ENCODE measurements around the gene INPP5K.

Gene INPP5K

DNA sequence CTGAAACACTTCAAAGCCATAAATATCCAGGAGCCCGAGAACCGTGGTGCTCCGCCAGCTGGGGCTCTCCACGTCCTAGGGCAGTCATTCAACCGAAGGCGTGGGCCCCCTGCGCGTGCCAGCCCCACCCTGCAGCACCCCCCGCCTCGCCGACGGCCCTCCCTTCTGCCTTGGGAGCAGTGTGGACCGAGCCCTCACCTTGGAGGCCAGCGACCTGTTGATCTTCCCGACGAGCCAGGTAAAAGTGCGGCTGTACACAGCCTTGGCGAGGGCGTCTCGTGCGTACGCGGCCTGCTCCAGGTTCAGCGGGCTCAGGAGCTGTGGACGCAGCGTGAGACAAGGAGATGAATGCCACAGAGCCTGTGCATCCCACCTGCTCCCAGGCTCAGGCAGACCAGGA lies 38.0 kb downstream of the INPP5K start:
- Histone ChIP-seq H3K9ac (ENCODE audit: low read length) (no peak overlapping the region), H3K27ac (ENCODE audit: low read depth, low read length) (no peak overlapping the region), H3K36me3 (ENCODE audit: insufficient read depth, low read length) (peaks cover 61% of the 10 kb centered on the region)

DNA sequence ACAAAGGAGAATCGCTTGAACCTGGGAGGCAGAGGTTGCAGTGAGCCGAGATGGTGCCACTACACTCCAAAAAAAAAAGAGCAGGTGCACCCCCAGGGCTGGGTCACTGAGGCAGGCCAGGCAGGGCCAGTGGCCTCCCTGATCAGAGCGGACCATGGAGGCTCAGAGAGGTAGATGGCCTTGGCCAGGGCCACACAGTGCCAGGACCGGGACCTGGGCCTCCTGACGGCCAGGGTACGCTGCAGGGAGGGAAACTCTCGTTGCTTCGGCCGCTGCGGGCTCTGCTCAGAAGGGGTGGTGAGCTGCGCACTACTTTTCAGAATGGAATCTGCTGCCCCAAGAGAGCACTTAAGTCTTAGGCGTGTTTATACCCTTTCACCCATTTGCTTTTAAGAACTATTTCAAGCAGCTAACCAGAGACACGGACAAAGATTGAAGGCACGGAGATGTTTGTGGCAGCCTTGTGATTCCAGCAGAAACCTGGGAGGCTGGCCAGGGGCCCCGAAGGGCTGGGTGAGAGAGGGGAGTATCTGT lies 41.0 kb downstream of the INPP5K start:
- H3K4me1 ChIP-seq (ENCODE audit: insufficient read depth, low read length) = no peaks in the 10 kb centered on the region
- no peaks in the 10 kb centered on the region for H3K9me3 ChIP-seq (ENCODE audit: low read length)
- no peak overlapping the region for H3K9ac ChIP-seq (ENCODE audit: low read length)
- no peaks in the 10 kb centered on the region for H3K27me3 ChIP-seq (ENCODE audit: control insufficient read depth in 1 of 2, insufficient read depth in 2 of 2, low read length in 2 of 2)
- H3K4me3 ChIP-seq (ENCODE audit: low read depth in 1 of 2, low read length in 2 of 2) = no peak overlapping the region
- H3K27ac ChIP-seq (ENCODE audit: low read depth, low read length) = no peak overlapping the region
- H3K36me3 ChIP-seq (ENCODE audit: insufficient read depth, low read length) = peaks cover 60% of the 10 kb centered on the region

More for the DNA sequence above, 38.0 kb downstream of the INPP5K start:
- Histone ChIP-seq H3K4me1 (ENCODE audit: insufficient read depth, low read length) (peaks cover 17% of the 10 kb centered on the region), H3K9me3 (ENCODE audit: low read length) (no peaks in the 10 kb centered on the region), H3K27me3 (ENCODE audit: control insufficient read depth in 1 of 2, insufficient read depth in 2 of 2, low read length in 2 of 2) (no peaks in the 10 kb centered on the region), H3K4me3 (ENCODE audit: low read depth in 1 of 2, low read length in 2 of 2) (no peak overlapping the region)

DNA sequence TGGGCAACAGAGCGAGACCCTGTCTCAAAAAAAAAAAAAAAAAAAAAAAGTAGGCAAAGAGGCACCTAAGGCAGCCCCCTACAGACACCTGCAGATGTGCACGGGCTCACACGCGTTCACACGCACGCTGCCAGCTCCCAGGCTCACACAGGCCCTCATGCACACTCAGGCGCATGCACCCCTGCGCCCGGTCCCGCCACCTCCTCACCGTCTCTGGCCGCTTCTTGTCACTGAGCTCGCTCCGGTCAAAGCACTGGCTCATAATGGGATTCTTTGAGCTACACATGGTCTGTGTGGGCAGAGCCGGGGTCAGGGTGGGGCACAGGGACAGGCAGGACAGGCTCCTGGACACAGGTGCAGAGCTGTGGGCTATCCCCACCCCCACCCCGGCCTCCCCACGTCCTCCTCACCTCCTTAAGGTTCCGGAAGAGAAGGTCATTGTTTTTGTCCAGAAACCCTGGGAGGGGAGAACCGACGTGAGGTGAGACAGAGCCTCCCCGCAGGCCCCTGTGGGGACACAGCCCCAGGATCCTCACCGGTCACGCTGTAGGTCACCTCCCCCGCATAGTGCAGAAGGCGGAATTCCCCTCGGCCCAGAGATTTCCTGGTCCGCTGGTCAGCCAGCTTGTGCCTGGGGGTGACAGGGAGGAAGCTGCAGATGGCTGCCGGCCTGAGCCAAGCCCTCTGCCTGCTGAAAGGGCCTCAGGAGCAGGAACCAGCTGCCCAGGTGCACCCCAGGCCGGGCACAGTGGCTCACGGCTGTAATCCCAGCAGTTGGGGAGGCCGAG lies 41.8 kb downstream of the INPP5K start:
- H3K4me3 ChIP-seq (ENCODE audit: low read depth in 1 of 2, low read length in 2 of 2) = no peak overlapping the region
- no peaks in the 10 kb centered on the region for H3K4me1 ChIP-seq (ENCODE audit: insufficient read depth, low read length)
- H3K36me3 ChIP-seq (ENCODE audit: insufficient read depth, low read length) = peaks cover 55% of the 10 kb centered on the region
- H3K27me3 ChIP-seq (ENCODE audit: control insufficient read depth in 1 of 2, insufficient read depth in 2 of 2, low read length in 2 of 2) = no peaks in the 10 kb centered on the region
- H3K27ac ChIP-seq (ENCODE audit: low read depth, low read length) = no peak overlapping the region
- H3K9me3 ChIP-seq (ENCODE audit: low read length) = no peaks in the 10 kb centered on the region
- no peak overlapping the region for H3K9ac ChIP-seq (ENCODE audit: low read length)

DNA sequence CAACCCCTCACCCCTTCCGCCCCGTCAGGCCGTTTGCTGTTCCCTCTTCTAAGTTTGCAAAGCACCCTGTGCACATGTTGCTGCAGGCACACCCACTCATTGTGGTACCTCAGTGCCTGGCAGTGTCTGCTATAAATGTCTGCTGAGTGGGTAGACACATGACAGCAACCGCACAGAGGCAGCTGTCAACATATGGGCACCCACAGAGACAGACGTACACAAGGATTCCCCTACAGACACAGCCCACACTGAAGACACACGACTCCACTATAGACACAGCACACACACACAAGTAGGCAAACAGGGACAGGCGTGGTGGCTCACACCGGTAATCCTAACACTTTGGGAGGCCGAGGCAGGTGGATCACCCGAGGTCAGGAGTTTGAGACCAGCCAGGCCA lies 42.6 kb downstream of the INPP5K start:
- H3K9me3 ChIP-seq (ENCODE audit: low read length) = no peaks in the 10 kb centered on the region
- H3K27ac ChIP-seq (ENCODE audit: low read depth, low read length) = no peak overlapping the region
- peaks cover 60% of the 10 kb centered on the region for H3K36me3 ChIP-seq (ENCODE audit: insufficient read depth, low read length)
- peaks cover 2% of the 10 kb centered on the region for H3K4me1 ChIP-seq (ENCODE audit: insufficient read depth, low read length)
- no peak overlapping the region for H3K4me3 ChIP-seq (ENCODE audit: low read depth in 1 of 2, low read length in 2 of 2)
- no peak overlapping the region for H3K9ac ChIP-seq (ENCODE audit: low read length)
- no peaks in the 10 kb centered on the region for H3K27me3 ChIP-seq (ENCODE audit: control insufficient read depth in 1 of 2, insufficient read depth in 2 of 2, low read length in 2 of 2)

DNA sequence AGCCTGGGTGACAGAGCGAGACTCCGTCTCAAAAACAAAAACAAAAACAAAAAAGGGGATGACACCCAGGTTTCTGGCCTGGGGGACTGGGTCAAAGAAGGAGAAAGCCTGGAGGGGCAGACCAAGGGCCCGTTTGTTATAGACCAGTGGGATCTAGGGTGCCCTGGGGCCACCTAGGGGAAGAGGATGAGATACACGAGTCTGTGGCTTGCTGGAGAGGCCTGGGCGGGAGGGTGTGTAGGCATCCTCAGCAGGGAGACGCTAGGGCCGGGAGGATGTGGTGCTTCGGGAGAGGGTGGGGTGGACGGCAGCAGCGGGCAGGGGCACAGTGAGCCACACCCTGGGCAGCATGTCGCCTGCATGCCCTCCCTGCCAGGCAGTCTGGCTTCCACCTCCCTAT lies 43.2 kb downstream of the INPP5K start:
- Histone ChIP-seq H3K9me3 (ENCODE audit: low read length) (no peaks in the 10 kb centered on the region), H3K9ac (ENCODE audit: low read length) (no peak overlapping the region), H3K27ac (ENCODE audit: low read depth, low read length) (no peak overlapping the region), H3K4me3 (ENCODE audit: low read depth in 1 of 2, low read length in 2 of 2) (no peak overlapping the region), H3K27me3 (ENCODE audit: control insufficient read depth in 1 of 2, insufficient read depth in 2 of 2, low read length in 2 of 2) (no peaks in the 10 kb centered on the region), H3K36me3 (ENCODE audit: insufficient read depth, low read length) (peaks cover 60% of the 10 kb centered on the region), H3K4me1 (ENCODE audit: insufficient read depth, low read length) (peaks cover 5% of the 10 kb centered on the region)

DNA sequence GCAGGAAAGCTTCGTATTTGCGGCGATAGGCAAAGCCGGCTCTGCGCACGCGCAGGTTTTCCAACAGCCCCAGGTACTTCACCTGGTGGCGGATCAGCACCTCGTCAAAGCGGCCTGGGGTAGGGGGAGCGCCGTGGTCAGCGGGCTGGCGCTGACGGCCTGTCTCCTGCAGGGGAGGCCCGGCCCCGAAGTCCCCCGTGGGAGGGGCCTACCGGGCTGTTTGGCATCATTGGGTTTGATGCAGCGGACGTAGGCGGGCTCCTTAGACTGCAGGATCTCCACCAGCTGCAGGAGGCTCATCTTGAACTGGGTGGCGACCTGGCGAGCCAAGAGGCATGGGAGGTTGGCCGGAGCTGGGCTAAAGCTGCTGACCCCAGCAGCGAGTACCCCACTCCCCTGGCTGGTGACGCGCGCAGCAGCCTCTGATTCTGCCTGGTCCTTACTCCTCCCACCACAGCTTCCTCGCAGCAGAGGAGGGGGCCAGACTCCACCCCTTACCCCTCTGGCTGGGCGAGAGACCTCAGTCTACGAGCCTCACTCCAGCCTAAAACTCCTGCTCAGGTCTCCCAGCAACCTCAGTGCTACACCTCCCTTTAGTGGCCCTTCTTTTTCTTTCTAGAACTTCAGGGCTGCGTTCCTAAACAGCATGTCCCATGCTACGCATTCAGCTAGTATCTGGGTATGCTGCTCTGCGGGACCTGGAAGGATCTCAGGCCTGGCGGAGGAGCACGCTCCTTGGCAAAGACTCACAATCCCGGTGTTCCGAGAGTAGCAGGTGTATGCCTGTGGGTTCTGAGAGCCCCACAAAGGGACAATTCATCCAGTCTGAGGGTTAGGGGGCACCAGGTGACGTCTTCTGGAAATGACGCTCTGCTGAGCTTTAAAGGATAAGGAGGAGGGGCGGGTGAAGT lies 44.2 kb downstream of the INPP5K start:
- peaks cover 56% of the 10 kb centered on the region for H3K36me3 ChIP-seq (ENCODE audit: insufficient read depth, low read length)
- peaks cover 5% of the 10 kb centered on the region for H3K4me1 ChIP-seq (ENCODE audit: insufficient read depth, low read length)
- H3K9ac ChIP-seq (ENCODE audit: low read length) = no peak overlapping the region
- H3K9me3 ChIP-seq (ENCODE audit: low read length) = no peaks in the 10 kb centered on the region
- H3K27me3 ChIP-seq (ENCODE audit: control insufficient read depth in 1 of 2, insufficient read depth in 2 of 2, low read length in 2 of 2) = no peaks in the 10 kb centered on the region
- no peak overlapping the region for H3K4me3 ChIP-seq (ENCODE audit: low read depth in 1 of 2, low read length in 2 of 2)
- no peak overlapping the region for H3K27ac ChIP-seq (ENCODE audit: low read depth, low read length)

DNA sequence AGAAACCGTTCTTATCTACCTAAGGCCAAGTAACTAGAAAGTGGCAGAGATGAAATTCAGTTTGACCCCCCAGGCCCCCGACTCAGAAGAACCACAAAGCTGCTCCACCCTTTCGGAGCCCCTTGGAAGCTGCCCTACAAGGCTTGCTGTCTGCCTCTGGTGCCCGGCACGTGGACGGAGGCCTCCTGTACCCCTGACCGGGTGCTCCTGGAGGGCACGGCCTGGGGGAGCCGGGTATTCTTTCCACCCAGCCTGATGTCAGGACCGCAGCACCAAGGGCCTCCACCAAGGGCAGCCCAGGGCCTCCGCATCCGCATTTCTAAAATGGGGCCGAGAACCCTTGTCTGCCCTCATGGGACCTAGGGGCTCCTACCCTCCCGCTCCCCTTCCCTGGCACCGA lies 44.9 kb downstream of the INPP5K start:
- H3K9me3 ChIP-seq (ENCODE audit: low read length) = no peaks in the 10 kb centered on the region
- H3K36me3 ChIP-seq (ENCODE audit: insufficient read depth, low read length) = peaks cover 57% of the 10 kb centered on the region
- no peaks in the 10 kb centered on the region for H3K27me3 ChIP-seq (ENCODE audit: control insufficient read depth in 1 of 2, insufficient read depth in 2 of 2, low read length in 2 of 2)
- H3K4me1 ChIP-seq (ENCODE audit: insufficient read depth, low read length) = peaks cover 5% of the 10 kb centered on the region
- no peak overlapping the region for H3K27ac ChIP-seq (ENCODE audit: low read depth, low read length)
- H3K4me3 ChIP-seq (ENCODE audit: low read depth in 1 of 2, low read length in 2 of 2) = no peak overlapping the region
- H3K9ac ChIP-seq (ENCODE audit: low read length) = no peak overlapping the region

DNA sequence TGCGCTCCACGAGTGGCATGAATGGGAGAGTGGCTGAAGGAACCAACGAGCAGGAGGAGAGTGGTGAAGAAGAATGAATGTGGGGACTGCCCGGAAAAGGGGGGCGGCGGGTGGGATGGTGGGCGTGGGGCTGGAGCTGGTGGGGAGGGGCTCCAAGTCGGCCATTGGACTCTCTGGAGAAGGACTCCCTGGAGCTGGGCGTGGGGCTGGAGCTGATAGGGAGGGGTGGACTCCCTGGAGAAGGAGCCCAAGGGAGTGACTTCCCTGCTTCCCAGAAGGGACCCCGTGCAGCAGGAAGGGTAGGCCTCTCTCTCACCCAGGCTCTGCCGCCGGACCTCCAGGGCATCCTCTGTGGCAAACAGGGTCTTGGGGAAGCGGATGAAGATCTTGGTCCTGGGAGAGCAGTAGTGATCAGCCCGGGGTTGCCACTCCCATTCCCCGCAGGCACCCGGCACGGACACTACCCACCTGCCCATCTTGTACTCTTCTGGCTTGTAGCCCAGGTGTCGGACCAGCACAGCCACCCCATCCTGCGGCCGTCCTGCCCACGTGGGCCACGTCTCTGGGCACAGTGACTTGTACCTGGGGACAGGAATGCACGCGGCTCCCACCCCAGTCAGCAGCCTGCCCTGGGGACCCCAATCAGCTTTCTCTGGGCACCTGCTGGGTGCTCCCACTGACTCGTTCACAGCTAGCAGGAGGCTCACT lies 45.5 kb downstream of the INPP5K start:
- no peaks in the 10 kb centered on the region for H3K9me3 ChIP-seq (ENCODE audit: low read length)
- H3K36me3 ChIP-seq (ENCODE audit: insufficient read depth, low read length) = peaks cover 56% of the 10 kb centered on the region
- H3K4me1 ChIP-seq (ENCODE audit: insufficient read depth, low read length) = peaks cover 5% of the 10 kb centered on the region
- H3K27ac ChIP-seq (ENCODE audit: low read depth, low read length) = no peak overlapping the region
- no peaks in the 10 kb centered on the region for H3K27me3 ChIP-seq (ENCODE audit: control insufficient read depth in 1 of 2, insufficient read depth in 2 of 2, low read length in 2 of 2)
- no peak overlapping the region for H3K9ac ChIP-seq (ENCODE audit: low read length)
- H3K4me3 ChIP-seq (ENCODE audit: low read depth in 1 of 2, low read length in 2 of 2) = no peak overlapping the region

DNA sequence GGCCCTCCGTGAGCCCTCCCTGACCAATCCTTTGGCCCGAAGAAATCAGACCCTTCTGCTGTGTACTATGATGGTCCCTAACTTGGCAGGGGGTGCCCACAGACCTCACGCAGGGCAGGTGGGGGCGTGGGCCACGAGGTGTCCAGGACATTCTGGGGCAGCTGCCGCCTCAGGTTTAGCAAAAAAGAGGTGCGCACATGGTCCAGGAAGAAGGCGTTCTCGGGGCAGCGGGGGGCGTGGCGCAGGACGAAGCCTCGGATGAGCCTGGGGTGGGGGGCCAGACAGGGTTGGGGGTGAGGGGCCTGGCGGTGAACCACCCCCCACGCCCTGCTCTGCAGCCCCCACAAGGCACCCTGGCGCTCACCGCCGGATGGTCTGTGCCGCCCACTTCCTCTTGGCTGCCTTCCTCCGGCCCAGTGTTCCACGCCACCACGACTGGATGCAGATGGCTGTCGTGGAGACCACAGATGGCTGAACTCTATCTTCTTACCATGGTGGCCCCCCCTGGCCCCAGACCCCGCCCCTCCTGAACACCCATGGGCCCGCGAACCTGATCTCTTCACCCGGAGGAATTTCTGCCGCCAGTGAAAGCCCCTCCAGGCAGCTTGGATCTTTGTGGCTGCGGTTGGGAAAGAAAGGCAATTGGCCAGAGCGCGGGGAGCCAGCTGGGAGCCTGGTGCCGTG lies 46.2 kb downstream of the INPP5K start:
- no peak overlapping the region for H3K4me3 ChIP-seq (ENCODE audit: low read depth in 1 of 2, low read length in 2 of 2)
- no peak overlapping the region for H3K27ac ChIP-seq (ENCODE audit: low read depth, low read length)
- peaks cover 55% of the 10 kb centered on the region for H3K36me3 ChIP-seq (ENCODE audit: insufficient read depth, low read length)

DNA sequence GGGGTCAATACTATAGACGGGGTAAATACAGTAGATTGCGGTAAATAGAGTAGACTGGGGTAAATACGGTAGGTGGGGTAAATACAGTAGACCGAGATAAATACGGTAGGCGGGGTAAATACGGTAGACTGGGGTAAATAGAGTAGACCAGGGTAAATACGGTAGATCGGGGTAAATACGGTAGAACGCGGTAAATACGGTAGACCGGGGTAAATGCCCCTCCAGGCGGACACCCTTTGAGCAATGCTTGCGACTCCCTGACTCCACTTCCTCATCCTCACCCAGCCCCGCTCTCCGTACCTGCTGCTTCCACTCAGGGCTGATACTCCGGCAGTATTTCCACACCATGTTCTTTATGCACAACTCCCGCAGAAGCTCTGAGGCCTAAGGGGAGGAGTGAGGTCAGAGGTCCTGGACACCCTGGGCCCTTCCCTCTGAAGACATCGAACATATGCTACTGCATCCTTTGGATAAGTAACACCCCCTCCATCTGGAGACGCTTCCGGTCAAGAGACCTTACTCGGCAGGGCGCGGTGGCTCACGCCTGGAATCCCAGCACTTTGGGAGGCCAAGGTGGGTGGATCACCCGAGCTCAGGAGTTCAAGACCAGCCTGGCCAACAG lies 47.1 kb downstream of the INPP5K start:
- H3K9ac ChIP-seq (ENCODE audit: low read length) = no peak overlapping the region
- H3K27me3 ChIP-seq (ENCODE audit: control insufficient read depth in 1 of 2, insufficient read depth in 2 of 2, low read length in 2 of 2) = no peaks in the 10 kb centered on the region
- H3K27ac ChIP-seq (ENCODE audit: low read depth, low read length) = no peak overlapping the region
- H3K4me1 ChIP-seq (ENCODE audit: insufficient read depth, low read length) = peaks cover 5% of the 10 kb centered on the region
- H3K9me3 ChIP-seq (ENCODE audit: low read length) = no peaks in the 10 kb centered on the region
- no peak overlapping the region for H3K4me3 ChIP-seq (ENCODE audit: low read depth in 1 of 2, low read length in 2 of 2)
- peaks cover 63% of the 10 kb centered on the region for H3K36me3 ChIP-seq (ENCODE audit: insufficient read depth, low read length)

More for the DNA sequence above, 46.2 kb downstream of the INPP5K start:
- H3K27me3 ChIP-seq (ENCODE audit: control insufficient read depth in 1 of 2, insufficient read depth in 2 of 2, low read length in 2 of 2) = no peaks in the 10 kb centered on the region
- no peak overlapping the region for H3K9ac ChIP-seq (ENCODE audit: low read length)
- H3K4me1 ChIP-seq (ENCODE audit: insufficient read depth, low read length) = peaks cover 5% of the 10 kb centered on the region
- no peaks in the 10 kb centered on the region for H3K9me3 ChIP-seq (ENCODE audit: low read length)
